SKM-1 treated with dmso at 0.1 percent for 144 hours (cell line): ENCODE data around the gene LDLRAD1.
A peak's percentile ranks its signal among the peaks of the same experiment; 100 is the strongest.
"Not testable (repeated sequence)": the region's sequence is repeated elsewhere in the genome, so short reads cannot be mapped to it uniquely, and the experiment has no call there.

Experiments
- DNase-seq: peaks from one replicate; lab custom pipeline; 2025; ENCODE audit not compliant: unreplicated experiment; lab: John Stamatoyannopoulos, UW

The LDLRAD1 gene, protein sequence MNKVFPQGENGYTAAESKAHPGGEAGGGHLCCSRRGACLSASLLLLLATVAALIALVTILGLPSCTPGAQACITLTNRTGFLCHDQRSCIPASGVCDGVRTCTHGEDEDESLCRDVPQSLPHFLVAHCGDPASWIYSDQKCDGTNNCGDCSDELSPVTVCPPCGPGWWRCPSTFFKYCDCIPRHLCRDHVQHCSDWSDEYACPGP

DNA sequence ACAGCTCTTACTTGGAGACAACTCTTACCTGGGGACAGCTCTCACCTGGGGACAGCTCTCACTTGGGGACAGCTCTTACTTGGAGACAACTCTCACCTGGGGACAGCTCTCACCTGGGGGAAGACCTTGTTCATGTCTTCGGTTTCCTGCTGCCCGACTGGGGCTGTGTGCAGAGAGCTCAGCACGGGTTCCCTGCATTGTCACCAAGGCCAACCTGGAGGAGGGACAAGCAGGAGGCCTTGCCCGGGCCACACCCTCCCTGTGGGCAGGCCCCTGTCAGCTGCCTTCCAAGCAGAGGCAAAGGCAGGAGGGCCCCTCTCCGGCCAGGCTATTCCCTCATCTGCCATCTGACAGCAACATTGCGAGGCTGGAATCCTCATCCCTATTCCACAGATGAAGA lies at the start of gene LDLRAD1:
TSS of gene LDLRAD1 (minus strand) at position 208 of the 400 bp plus-strand sequence. CDS start at position 134, 74 bp downstream.
- no peak for DNase-seq

DNA sequence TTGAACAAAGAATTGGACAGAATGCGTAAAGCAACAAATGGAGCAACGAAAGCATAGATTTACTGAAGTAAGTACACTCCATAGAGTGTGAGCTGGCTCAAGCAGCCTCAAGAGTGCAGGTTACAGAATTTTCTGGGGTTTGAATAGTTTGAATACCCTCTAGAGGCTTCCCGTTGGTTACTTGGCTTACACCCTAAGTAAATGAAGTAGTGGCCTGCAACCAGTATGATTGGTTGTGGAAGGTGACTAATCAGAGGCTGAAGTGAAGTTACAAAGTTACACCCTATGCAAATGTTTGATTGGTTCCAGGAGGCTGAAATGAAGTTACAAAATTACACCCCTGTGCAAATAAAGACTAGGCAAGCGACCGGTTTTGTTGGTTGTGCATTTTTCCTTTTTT lies 46.3 kb upstream of the LDLRAD1 start:
- no peak for DNase-seq

DNA sequence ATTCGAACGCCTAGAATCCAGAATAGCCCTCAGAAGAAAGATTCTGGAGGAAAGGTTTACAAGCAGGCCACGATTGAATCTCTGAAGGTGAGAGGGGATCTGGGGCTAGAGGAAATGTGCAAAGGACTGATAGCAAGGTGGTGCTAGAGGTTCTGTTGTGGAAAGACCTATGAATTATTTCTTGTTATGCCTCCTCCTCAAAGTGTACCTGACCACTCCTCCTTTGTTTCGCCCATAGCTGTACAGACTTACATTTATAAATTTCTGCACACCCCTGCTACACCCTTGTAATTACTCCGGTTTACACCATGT lies 36.4 kb upstream of the LDLRAD1 start:
- no peak for DNase-seq

DNA sequence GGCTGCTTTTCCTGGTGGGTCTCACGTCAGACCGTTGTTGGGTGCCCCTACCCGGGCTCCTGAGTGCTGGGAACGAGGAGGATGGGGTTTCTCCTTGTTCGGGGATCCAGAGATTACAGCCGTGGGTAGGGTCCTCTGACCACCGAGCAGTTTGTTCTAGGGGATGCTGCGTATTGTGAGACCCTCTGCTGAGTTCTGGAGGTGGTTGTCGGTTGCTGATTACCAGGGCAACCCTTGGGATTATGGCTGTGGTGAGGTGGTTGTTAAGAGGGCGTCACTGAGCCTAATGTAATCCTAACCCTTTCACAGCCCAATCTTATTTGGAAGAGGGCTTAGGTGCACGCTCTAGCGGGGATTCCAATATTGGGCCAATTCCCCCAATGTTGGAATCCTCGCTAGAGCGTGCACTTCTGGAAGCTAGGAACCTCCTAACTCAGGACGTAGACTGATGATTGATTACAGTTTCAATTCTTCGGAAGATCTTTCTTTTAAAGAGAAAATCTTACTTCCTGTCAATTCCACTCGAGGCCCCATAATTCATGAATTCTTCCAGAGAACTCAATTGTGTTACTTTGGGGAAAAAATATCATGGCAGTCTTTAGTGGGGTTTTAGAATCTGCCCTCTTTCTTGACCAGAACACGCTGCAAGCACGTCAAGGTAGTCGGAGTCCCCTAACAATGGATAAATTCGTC lies 35.9 kb upstream of the LDLRAD1 start:
- no peak for DNase-seq

DNA sequence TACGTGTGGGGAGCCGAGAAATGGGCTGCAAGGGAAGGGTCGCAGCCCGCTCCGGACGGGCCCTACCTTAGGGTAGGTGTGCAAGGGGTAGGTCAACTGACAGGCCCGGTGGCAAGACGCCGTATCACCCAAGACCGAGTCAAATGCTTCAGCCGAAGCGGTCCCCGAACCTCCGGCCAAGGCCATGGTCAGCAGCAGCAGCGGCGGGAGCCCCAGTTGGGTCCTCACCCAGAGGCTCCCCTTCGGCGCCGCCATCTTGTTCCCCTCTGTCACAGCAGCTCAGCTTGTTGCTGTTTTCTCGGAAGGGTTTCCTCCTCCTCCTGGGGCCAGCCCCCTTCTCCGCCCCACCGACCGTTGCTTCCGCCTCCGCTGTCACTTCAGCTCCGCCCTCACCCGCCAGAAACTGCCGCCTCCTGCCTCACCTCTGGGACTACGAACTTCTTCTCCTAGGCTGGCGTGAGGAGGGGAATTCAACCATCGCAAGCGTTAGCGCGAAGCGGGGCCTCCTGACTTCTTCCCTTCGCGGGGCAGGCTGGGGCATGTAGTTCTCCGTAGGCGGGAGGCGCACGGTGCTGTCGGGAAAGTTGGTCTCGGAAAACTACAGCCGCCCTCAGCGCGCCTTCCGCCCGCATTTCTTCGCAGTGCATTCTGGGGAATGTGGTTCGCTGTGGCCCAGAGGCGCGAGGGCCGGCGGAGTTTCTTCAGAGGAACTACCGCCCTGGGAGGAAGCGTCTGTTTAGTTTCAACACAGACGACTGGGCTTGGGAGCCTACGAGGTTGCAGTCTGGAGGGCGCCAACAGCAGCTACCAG lies 35.2 kb upstream of the LDLRAD1 start, which contains the start of the genes TCEANC2 and TMEM59:
TSS of gene TCEANC2 (plus strand) at position 675 of the 811 bp plus-strand sequence. CDS start 815 bp downstream, outside the sequence.
TSS of gene TMEM59 (minus strand) at position 271 of the 811 bp plus-strand sequence. CDS start at position 255, 16 bp downstream.
- DNase-seq: peak; percentile 100

DNA sequence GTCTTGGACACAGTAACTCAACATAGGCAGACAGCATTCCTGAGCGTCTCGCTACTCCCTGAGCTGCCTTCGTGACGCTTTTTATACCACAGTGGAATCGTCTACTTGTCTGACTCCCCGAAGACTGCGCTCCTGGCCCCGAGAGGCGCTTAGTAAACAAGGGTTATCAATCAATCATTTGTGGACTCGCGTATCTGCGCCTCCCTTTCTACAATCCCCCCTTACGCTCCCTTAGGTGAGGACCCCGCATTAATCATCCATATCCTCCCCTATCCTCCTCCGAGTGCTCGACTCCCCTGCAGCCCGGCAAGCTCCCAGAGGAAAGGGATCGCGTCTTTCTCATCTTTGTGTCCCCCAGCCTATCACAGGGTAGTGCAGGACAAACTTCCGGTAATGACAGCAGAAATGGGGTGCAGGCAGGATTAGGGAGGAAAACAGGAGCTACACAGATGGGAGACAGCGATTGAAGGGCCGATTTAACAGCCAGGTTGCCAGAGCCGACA lies 34.5 kb upstream of the LDLRAD1 start:
- peak; percentile 3 for DNase-seq

DNA sequence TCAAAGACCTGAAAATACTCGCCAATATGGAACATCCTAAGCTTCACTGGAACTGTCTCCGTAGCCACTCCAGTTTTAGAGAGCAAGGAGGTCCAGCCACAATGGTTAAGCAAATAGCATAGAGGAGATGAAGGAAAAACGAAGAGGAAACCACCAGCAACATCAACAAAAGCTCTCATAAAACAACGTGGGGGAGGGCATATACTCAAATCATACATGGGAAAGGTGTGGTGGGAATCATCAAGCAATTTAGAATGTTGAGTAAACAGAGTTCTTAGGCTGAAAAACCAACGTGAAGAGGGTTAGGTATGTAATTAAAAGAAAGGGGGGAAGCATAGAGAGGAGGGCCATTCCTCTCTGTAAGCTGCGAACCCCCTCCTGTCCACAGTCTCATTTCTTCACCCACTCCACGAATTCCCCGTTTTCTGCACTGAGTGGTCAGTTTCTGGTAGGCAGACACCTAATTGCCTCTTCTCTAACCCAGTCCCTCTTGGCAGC lies 34.0 kb upstream of the LDLRAD1 start:
- DNase-seq: no peak

DNA sequence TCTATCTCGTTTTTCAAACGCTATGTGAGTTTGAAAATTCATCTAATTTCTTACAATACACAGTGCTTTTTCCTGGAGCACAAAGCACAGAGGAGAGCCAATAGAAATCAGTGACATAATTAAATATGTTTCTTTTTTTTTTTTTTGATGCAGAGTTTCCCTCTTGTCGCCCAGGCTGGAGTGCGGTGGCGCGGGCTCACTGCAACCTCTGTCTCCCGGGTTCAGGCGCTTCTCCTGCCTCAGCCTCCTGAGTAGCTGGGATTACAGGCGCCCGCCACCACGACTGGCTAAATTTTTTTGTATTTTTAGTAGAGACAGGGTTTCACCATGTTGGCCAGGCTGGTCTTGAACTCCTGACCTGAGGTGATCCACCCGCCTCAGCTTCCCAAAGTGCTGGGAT lies 32.4 kb upstream of the LDLRAD1 start:
- not testable (repeated sequence) for DNase-seq

DNA sequence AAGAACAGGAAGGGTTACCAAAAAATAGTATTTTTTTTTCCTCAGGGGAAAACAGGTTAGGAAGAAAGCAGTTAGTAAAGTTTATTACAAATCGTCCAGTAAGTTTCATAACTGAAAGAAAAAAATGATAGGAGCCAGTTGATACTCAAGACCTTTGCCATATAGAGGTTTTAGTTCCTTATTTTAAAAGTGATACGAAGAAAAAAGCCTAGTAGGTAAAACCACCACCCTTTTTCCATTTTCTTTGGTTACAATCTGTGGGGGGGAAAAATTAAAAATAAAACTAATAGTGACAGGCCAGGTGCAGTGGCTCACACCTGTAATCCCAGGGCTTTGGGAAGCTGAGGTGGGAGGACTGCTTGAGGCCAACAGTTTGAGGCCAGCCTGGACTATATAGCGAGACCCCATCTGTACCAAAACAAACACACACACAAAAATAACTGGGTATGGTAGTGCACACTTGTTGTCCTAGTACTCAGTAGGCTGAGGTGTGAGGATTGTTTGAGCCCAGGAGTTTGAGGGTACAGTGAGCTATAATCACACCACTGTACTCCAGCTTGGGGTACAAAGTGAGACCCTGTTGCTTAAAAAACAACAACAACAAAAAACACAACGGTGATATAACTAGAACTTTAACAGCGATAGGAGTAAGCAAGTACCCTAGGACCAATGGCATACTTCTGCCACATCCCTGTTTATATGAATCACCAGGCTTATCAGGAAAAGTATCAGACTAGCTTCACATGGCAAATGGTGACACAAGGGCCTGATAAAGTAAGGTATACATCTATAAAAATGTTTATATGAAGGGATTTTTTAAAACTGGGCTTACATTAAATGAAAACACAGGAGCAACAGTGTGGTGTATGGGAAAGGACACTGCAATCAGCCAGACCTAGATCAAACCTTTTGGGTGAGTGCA lies 29.7 kb upstream of the LDLRAD1 start:
- DNase-seq: no peak

DNA sequence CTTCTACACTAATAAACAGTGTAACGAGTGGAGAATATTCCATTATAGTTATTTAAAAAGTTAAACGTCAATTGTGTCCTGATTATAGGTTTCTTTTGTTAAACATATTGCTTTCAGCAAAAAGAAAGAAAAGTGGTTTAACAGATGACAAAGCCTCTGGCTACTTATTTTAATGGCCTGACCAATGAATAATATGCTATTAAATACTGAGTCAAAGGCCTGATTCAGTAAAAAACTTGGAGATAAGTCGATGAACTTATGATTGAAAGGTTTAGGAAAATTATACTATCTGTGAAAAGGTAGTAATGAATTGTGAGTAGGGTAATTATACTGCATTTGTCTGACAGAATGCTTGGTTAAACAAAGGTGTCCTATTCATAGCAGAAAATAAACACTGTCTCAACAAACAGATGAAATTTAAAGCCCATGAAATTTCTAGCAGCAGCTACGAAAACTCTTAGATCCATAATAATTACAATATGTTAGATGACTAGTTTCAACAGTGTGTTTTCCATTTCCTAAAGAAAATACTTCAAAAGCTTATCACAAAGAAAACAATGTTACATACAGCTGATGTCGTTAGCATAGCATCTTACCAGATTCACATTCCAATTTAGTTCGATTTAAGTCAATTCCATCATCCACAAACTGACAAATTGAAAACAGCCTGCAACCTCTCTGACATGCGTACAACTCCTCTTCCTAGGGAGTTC lies 28.8 kb upstream of the LDLRAD1 start:
- DNase-seq: no peak

DNA sequence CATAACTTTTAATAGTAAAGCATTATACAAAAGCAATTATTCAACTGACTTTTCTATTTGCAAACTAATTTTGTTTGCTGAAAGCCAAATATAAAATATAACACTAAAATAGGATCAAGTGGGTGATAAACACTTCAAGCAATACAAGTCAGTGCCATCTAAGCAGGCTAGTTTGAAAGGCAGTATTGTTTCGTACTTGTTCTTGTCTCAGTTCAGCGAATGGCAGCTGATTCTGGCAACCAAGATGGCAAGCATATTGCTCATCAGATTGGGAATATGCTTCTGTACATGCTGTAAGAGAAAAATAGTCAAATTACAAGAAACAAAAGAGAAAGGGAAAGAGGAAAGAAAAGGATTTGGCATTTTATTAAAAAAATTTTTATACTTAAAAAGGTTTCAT lies 27.5 kb upstream of the LDLRAD1 start:
- DNase-seq: no peak

DNA sequence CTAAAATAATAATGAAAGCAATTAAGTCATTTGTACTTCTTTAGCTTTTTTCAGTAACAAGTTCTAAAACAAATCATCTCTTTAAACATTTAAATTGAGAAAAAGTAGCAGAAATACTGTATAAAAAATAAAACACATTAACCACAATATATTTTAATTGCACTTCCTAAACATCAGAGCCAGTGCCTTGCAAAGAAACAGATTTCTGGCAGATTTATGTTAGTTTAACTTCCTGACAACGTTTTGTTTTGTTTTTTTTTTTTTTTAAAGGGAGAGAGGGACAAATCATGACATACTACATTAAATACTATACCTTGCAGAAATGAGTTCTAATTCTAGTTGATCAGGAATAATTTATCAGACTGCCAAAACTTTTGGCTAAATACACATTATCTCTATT lies 23.8 kb upstream of the LDLRAD1 start:
- DNase-seq: no peak

DNA sequence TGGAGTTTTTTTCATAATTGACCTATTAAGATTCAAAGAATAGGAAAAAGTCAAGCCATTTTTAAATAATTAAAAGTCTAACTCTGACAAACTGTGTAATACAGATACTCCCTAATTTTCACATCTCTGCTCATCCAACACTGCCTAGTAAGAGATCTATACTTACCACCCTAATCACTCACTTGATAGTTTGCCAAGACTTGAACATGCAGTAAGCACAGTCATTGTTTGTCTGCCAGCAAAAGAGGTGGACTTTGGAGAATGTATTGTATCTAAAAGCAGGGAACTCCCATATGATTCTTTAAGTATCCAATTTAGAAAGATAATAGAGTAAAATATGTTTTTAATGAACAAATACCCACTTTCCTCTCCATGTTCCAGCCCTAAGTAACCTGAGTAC lies 19.5 kb upstream of the LDLRAD1 start:
- DNase-seq: no peak

DNA sequence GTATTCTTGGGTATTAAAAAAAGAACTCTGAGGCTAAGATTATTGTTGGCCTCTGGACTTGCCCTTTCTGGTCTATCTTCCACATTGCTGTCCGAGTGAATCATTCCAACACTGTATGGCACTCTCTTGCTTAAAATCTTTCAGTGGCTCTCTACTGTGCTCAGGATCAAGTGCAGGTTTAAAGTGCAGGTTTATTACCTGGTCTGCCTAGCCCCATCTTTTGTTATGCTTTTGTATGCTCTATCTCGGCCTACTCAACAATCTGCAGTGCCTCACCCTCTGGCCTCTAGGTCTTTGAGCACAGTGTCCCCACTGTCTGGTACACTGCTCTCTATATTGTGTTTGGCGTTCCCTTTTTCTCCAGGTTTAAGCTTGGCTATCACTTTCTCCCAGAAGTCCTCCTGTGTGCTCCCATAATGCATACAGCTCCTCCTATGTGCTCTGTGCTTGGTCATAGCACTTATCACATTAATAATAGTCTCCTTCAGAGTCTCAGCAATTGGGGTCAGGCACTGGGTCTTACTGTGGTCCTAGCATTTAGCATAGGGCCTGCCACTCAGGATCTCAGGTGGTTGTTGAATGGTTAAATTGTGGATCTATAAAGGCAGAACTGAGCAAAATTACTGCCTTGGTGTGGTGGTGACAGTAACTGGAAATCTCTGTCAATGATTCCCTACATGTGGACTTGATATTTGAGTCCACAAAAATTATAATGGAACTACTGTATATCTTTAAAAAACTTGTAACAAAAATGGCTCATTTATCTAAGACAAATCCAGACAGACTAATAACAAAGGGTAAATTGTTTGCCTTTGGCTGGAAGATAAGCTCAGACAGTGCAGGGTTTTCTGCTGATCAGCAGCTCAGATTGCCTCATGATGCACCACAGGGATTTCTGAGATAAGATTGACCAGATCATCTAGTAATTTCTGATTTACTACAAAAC lies 10.6 kb upstream of the LDLRAD1 start:
- no peak for DNase-seq

DNA sequence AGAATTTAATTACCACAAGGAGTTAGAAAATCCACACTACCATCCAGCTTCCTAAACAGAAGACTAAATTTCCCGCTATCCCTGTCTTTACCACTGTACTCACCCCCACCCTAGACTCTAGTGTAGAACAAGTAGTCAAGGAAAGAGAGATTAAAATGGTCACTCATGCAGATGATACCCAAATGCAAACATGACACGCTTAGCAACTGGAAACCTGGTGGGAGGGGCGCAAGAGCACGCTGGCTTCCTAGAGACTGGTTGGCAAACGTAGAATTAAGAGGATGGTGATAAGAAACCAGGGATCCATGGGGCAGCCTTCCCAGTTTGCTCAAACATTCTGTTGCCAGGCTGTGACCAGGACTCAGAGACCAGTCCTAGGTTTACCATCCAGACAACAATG lies 9.9 kb upstream of the LDLRAD1 start:
- DNase-seq: no peak

DNA sequence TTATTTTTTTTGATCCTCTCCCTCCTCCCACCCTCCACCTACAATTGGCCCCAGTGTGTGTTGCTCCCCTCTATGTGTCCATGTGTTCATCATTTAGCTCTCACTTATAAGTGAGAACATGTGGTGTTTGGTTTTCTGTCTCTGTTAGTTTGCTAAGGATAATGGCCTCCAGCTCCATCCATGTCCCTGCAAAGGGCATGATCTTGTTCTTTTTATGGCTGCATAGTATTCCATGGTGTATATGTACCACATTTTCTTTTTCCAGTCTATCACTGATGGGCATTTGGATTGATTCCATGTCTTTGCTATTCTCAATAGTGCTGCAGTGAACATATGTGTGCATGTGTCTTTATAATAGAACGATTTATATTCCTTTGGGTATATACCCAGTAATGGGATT lies 6.8 kb upstream of the LDLRAD1 start:
- DNase-seq: not testable (repeated sequence)

DNA sequence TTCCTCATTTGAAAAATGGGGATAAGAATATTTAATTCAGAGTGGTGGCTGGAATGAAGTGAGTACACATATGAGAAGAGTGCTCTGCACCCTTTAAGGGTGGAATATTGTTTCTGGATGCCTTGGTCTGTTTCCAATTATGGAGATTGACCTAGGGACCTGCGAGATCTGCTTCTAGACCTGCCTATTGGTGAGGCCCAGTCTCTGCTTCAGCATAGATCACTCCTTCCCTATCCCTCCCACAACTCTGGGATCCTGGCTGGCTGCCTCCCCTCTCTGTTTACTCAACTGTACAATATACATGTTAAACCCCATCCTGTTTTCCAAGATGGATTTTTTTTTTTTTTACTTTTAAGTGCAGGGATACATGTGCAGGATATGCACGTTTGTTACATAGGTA lies 6.4 kb upstream of the LDLRAD1 start:
- no peak for DNase-seq

DNA sequence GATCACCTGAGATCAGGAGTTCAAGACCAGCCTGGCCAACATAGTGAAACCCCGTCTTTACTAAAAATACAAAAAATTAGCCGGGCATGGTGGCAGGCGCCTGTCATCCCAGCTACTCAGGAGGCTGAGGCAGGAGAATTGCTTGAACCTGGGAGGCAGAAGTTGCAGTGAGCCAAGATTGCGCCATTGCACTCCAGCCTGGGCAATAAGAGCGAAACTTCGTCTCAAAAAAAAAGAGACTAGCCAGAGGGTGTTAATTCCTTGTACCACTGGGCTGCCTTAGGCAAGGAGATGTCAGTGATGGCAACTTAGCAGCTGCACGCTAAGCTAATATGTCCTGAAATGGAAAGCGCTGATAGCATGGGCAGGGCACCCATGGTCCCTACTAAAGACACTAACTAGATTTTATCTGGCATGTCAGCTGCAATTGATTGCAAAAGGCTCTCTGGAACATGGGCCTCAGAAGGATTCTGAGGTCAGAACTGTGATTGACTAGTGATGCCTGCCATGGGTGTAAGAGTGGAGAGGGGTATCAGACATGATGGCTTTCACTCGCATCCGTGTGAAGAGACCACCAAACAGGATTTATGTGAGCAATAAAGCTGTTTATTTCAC lies 1.7 kb upstream of the LDLRAD1 start:
- DNase-seq: not testable (repeated sequence)
